OCI-LY3 (cell line): Measurements from ENCODE around the gene RGS19.

Experiments used
- CTCF ChIP-seq: fragments of 200-600, 300-600 bp; sonication (generic); IDR thresholded peaks from 2 replicates; pipeline ENCODE4 v1.5.1; 2014; ENCODE audit warnings: antibody characterized with exemption, low read length, low read depth
- EZH2phosphoT487 ChIP-seq: fragments of 200-600 bp; shearing (Covaris generic); IDR thresholded peaks from 2 replicates; pipeline ENCODE4 v1.6.1; 2018; ENCODE audit warnings: antibody characterized with exemption, mixed run types, low read depth

GRCh38 chr20:64105846-64106434 is 26.6 kb upstream of the RGS19 start:
- TF ChIP-seq CTCF (no peak), EZH2phosphoT487 (no peak)
